Measurements from ENCODE around the gene VIPR2.

Gene VIPR2

GRCh38 chr7:159108941-159109652 lies 35.6 kb downstream of the VIPR2 start:
- TF ChIP-seq YY1 (IDR thresholded peaks at IDR 0.05; ENCODE audit: insufficient read depth, insufficient read length) (no peak), ZNF274 (IDR thresholded peaks at IDR 0.05; ENCODE audit: low read depth, low read length) (no peak), SUZ12 (IDR thresholded peaks at IDR 0.05; ENCODE audit: extremely low read depth, insufficient read depth, insufficient read length) (no peak)
- no peak overlapping the region for H3K4me3 ChIP-seq (ENCODE audit: insufficient read length, low read depth)
- no peaks in the 10 kb centered on the region for H3K36me3 ChIP-seq (ENCODE audit: insufficient read depth, insufficient read length, low read length)
- no peak for DNase-seq (ENCODE audit: low read depth, low spot score)
- no peaks in the 10 kb centered on the region for H3K9me3 ChIP-seq (ENCODE audit: insufficient read depth, low read length)
- peaks cover 16% of the 10 kb centered on the region for H3K4me1 ChIP-seq (ENCODE audit: insufficient read depth, insufficient read length)
- H3K9ac ChIP-seq (ENCODE audit: insufficient read length, low read depth), result no peak overlapping the region
- H3K27me3 ChIP-seq (ENCODE audit: insufficient read depth, insufficient read length), result no peaks in the 10 kb centered on the region

- Histone ChIP-seq H3K9ac (ENCODE audit: insufficient read length, low read depth) (no peak overlapping the region), H3K36me3 (ENCODE audit: insufficient read depth, insufficient read length, low read length) (no peaks in the 10 kb centered on the region), H3K9me3 (ENCODE audit: insufficient read depth, low read length) (no peaks in the 10 kb centered on the region), H3K4me3 (ENCODE audit: insufficient read length, low read depth) (no peak overlapping the region), H3K27me3 (ENCODE audit: insufficient read depth, insufficient read length) (no peaks in the 10 kb centered on the region), H3K4me1 (ENCODE audit: insufficient read depth, insufficient read length) (peaks cover 16% of the 10 kb centered on the region)
- no peak for DNase-seq (ENCODE audit: low read depth, low spot score)
- TF ChIP-seq ZNF274 (IDR thresholded peaks at IDR 0.05; ENCODE audit: low read depth, low read length) (no peak), SUZ12 (IDR thresholded peaks at IDR 0.05; ENCODE audit: extremely low read depth, insufficient read depth, insufficient read length) (no peak), YY1 (IDR thresholded peaks at IDR 0.05; ENCODE audit: insufficient read depth, insufficient read length) (no peak)
Observed at GRCh38 chr7:159108491-159108890, 36.2 kb downstream of the VIPR2 start.

GRCh38 chr7:159107161-159107892 lies 37.3 kb downstream of the VIPR2 start:
- no peak for DNase-seq (ENCODE audit: low read depth, low spot score)
- no peak overlapping the region for H3K4me3 ChIP-seq (ENCODE audit: insufficient read length, low read depth)
- no peaks in the 10 kb centered on the region for H3K36me3 ChIP-seq (ENCODE audit: insufficient read depth, insufficient read length, low read length)
- peaks cover 14% of the 10 kb centered on the region for H3K4me1 ChIP-seq (ENCODE audit: insufficient read depth, insufficient read length)
- H3K9ac ChIP-seq (ENCODE audit: insufficient read length, low read depth), result no peak overlapping the region
- no peaks in the 10 kb centered on the region for H3K9me3 ChIP-seq (ENCODE audit: insufficient read depth, low read length)
- TF ChIP-seq SUZ12 (IDR thresholded peaks at IDR 0.05; ENCODE audit: extremely low read depth, insufficient read depth, insufficient read length), result no peak
- TF ChIP-seq YY1 (IDR thresholded peaks at IDR 0.05; ENCODE audit: insufficient read depth, insufficient read length), result no peak
- no peak for TF ChIP-seq ZNF274 (IDR thresholded peaks at IDR 0.05; ENCODE audit: low read depth, low read length)
- no peaks in the 10 kb centered on the region for H3K27me3 ChIP-seq (ENCODE audit: insufficient read depth, insufficient read length)

- DNase-seq (ENCODE audit: low read depth, low spot score), result no peak
- Histone ChIP-seq H3K4me1 (ENCODE audit: insufficient read depth, insufficient read length) (peaks cover 12% of the 10 kb centered on the region), H3K4me3 (ENCODE audit: insufficient read length, low read depth) (no peak overlapping the region), H3K9ac (ENCODE audit: insufficient read length, low read depth) (no peak overlapping the region), H3K27me3 (ENCODE audit: insufficient read depth, insufficient read length) (no peaks in the 10 kb centered on the region), H3K36me3 (ENCODE audit: insufficient read depth, insufficient read length, low read length) (no peaks in the 10 kb centered on the region), H3K9me3 (ENCODE audit: insufficient read depth, low read length) (no peaks in the 10 kb centered on the region)
- no peak for TF ChIP-seq SUZ12 (IDR thresholded peaks at IDR 0.05; ENCODE audit: extremely low read depth, insufficient read depth, insufficient read length)
- TF ChIP-seq ZNF274 (IDR thresholded peaks at IDR 0.05; ENCODE audit: low read depth, low read length), result no peak
- TF ChIP-seq YY1 (IDR thresholded peaks at IDR 0.05; ENCODE audit: insufficient read depth, insufficient read length), result no peak
Observed at GRCh38 chr7:159105832-159106811, 38.5 kb downstream of the VIPR2 start.

GRCh38 chr7:159105066-159105780 lies 39.4 kb downstream of the VIPR2 start:
- DNase-seq (ENCODE audit: low read depth, low spot score), result no peak
- TF ChIP-seq ZNF274 (IDR thresholded peaks at IDR 0.05; ENCODE audit: low read depth, low read length) (no peak), YY1 (IDR thresholded peaks at IDR 0.05; ENCODE audit: insufficient read depth, insufficient read length) (no peak), SUZ12 (IDR thresholded peaks at IDR 0.05; ENCODE audit: extremely low read depth, insufficient read depth, insufficient read length) (no peak)
- Histone ChIP-seq H3K9me3 (ENCODE audit: insufficient read depth, low read length) (no peaks in the 10 kb centered on the region), H3K27me3 (ENCODE audit: insufficient read depth, insufficient read length) (no peaks in the 10 kb centered on the region), H3K4me1 (ENCODE audit: insufficient read depth, insufficient read length) (peaks cover 12% of the 10 kb centered on the region), H3K4me3 (ENCODE audit: insufficient read length, low read depth) (no peak overlapping the region), H3K36me3 (ENCODE audit: insufficient read depth, insufficient read length, low read length) (no peaks in the 10 kb centered on the region), H3K9ac (ENCODE audit: insufficient read length, low read depth) (no peak overlapping the region)

GRCh38 chr7:159104188-159104920 lies 40.3 kb downstream of the VIPR2 start:
- no peak for TF ChIP-seq YY1 (IDR thresholded peaks at IDR 0.05; ENCODE audit: insufficient read depth, insufficient read length)
- TF ChIP-seq SUZ12 (IDR thresholded peaks at IDR 0.05; ENCODE audit: extremely low read depth, insufficient read depth, insufficient read length), result no peak
- TF ChIP-seq ZNF274 (IDR thresholded peaks at IDR 0.05; ENCODE audit: low read depth, low read length), result no peak
- Histone ChIP-seq H3K27me3 (ENCODE audit: insufficient read depth, insufficient read length) (no peaks in the 10 kb centered on the region), H3K9ac (ENCODE audit: insufficient read length, low read depth) (no peak overlapping the region), H3K4me1 (ENCODE audit: insufficient read depth, insufficient read length) (peaks cover 12% of the 10 kb centered on the region), H3K36me3 (ENCODE audit: insufficient read depth, insufficient read length, low read length) (no peaks in the 10 kb centered on the region), H3K9me3 (ENCODE audit: insufficient read depth, low read length) (no peaks in the 10 kb centered on the region), H3K4me3 (ENCODE audit: insufficient read length, low read depth) (no peak overlapping the region)
- DNase-seq (ENCODE audit: low read depth, low spot score), result no peak

All from NT2/D1 (cell line).